Mucosa of stomach (tissue), 1 donor: ENCODE data around the gene VCX3B.
"Not testable (repeated sequence)": the region's sequence is repeated elsewhere in the genome, so short reads cannot be mapped to it uniquely, and the experiment has no call there.

ENCODE experiments used
- H3K27me3 ChIP-seq: one replicate; pipeline ENCODE4 v1.7.0; 2013; ENCODE audit warnings: mild to moderate bottlenecking, low read length; ENCODE audit not compliant: control insufficient read depth, insufficient read depth
- H3K36me3 ChIP-seq: one replicate; pipeline ENCODE4 v1.7.0; 2013; ENCODE audit warnings: low read length; ENCODE audit not compliant: control insufficient read depth, insufficient read depth
- H3K4me1 ChIP-seq: one replicate; pipeline ENCODE4 v1.7.0; 2013; ENCODE audit warnings: mild to moderate bottlenecking, low read length; ENCODE audit not compliant: control insufficient read depth, insufficient read depth
- H3K4me3 ChIP-seq: one replicate; pipeline ENCODE4 v1.7.0; 2013; ENCODE audit warnings: low read length
- H3K9ac ChIP-seq: one replicate; pipeline ENCODE4 v1.7.0; 2013; ENCODE audit warnings: mild to moderate bottlenecking, low read length, moderate library complexity
- H3K9me3 ChIP-seq: one replicate; pipeline ENCODE4 v1.7.0; 2013; ENCODE audit warnings: mild to moderate bottlenecking, low read length, moderate library complexity; ENCODE audit not compliant: control insufficient read depth
- donor health status: Pancreatic carcinoma.

Gene VCX3B

DNA sequence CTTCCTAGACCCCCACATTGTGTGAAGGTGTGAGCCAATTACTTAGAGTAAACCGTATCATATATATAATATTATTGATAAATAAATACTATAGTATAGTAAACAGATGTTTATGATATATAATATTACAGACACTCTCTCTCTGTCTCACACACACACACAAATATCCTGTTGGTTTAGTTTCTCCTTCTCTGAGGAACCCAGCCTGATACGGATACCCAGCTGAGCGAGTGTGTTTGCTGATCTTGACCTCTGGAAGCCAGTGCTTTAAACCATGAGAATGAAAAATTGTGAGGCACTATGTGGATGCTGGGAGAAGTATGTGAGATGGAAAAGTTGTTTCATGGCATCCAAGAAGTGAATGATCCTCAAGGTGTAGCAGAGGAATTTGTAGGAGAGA lies at the start of gene VCX3B:
VCX3B (plus strand) TSS at position 301 of the 400 bp plus-strand sequence. CDS start 621 bp downstream, outside the sequence.
- not testable (repeated sequence) for H3K9ac ChIP-seq, H3K4me1 ChIP-seq, H3K4me3 ChIP-seq, H3K36me3 ChIP-seq, H3K9me3 ChIP-seq, H3K27me3 ChIP-seq

DNA sequence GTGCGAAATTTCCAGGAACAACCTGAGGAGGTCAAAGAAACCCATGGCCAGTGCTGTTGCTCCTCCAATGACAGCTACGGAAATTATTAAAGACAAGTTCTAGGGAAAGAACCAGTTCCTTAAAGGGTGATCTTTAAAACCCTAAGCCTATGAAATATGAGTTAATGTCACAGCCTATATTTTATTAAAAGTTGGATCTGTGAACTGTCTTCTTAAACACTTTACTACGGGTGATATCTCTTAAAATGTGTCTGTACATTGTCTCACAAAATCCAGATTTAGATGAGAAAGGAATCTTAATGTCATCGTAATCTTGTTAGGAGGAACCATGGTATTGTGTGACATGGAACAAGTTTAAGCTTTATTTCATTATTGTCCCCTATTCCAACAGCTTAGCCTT lies 46.3 kb upstream of the VCX3B start:
- no peak overlapping the region for H3K9ac ChIP-seq
- no peaks in the 10 kb centered on the region for H3K9me3 ChIP-seq
- H3K36me3 ChIP-seq: no peaks in the 10 kb centered on the region
- H3K27me3 ChIP-seq: no peaks in the 10 kb centered on the region
- no peak overlapping the region for H3K4me3 ChIP-seq
- H3K4me1 ChIP-seq: no peaks in the 10 kb centered on the region

DNA sequence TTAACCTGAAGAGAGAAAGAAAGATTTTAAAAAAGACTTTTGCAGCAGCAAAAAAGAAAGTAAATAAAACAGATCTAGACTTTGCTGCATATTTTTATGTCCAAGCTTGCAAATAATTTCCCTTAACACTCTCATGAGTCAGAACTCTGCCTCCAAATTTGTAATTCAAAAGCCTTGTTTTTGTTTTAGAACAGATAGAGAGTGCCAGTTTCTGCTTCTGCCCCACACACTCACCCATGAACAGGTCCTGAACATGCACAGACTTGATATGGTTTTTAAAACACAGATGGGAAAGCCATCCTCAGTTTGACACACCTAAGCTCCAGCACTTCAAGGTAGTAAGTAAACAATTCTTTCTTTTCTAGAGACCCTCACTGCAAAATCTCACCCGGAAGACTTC lies 39.7 kb upstream of the VCX3B start:
- Histone ChIP-seq H3K36me3 (no peaks in the 10 kb centered on the region), H3K4me1 (peaks cover 3% of the 10 kb centered on the region), H3K9me3 (no peaks in the 10 kb centered on the region), H3K9ac (no peak overlapping the region), H3K27me3 (no peaks in the 10 kb centered on the region), H3K4me3 (no peak overlapping the region)

DNA sequence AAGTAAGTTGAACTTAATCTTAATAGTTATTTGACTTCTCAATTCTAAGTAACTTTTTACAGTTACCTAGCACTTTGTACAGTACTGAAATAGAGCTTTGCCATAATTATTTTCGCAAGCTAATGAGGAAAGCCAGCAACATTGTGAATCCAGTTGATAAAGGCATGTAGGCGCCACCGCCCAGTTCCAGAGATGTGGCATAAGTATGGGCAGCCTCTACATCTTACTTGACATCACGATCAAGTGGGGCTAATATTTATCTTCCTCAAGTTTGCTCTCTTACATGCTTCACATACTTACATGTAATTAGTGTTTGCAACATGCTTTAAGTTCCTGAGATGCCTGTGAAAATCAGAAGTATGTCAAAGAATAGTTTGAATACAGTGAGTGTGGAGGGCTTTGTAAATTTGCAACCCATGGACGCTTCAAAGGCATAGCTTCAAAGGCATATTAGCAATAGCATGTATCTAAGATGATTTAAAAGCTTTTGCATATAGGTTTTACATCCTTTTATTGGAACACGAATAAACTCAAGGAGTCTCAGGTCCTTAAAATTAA lies 34.9 kb upstream of the VCX3B start:
- no peak overlapping the region for H3K9ac ChIP-seq
- no peak overlapping the region for H3K4me3 ChIP-seq
- H3K4me1 ChIP-seq: peaks cover 3% of the 10 kb centered on the region
- H3K27me3 ChIP-seq: no peaks in the 10 kb centered on the region
- H3K36me3 ChIP-seq: no peaks in the 10 kb centered on the region
- no peaks in the 10 kb centered on the region for H3K9me3 ChIP-seq

DNA sequence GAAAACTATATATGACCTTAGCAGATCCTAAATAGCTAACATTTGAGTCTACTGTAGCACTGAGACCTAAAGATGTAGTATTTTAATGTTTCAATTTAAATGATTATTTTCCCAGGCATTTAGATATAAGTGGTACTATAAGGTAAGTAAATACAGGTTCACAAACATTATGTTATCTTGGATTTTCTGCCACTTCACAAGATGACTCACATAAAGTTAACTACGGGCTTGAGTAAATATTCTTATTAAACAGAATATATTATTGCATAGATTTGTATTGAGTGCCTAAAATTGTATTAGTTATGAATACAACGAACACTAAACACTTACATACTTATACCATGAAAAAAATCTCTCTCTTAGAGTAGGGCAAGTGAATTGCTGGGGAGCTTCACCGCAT lies 34.2 kb upstream of the VCX3B start:
- Histone ChIP-seq H3K4me3 (no peak overlapping the region), H3K36me3 (no peaks in the 10 kb centered on the region), H3K9me3 (no peaks in the 10 kb centered on the region), H3K27me3 (no peaks in the 10 kb centered on the region), H3K4me1 (peaks cover 3% of the 10 kb centered on the region), H3K9ac (no peak overlapping the region)

DNA sequence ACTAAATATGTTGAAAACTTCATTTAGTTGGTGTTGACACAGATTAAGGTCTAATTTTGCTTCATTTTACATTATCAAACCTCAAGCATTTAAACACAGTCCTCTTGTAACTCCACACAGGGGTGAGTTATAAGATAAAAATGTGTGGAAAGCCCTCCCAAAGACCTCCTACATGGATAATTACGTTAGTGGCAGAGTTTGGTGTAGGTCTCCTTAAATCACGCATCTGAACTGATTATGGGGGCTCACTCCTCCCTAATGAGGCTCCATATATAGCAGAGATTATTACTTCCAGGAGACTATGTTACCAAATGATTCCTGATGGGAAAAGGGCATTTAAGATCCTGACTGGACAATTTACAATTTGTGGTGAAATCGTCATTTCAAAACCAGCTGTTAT lies 32.2 kb upstream of the VCX3B start:
- peaks cover 3% of the 10 kb centered on the region for H3K4me1 ChIP-seq
- no peaks in the 10 kb centered on the region for H3K36me3 ChIP-seq
- no peaks in the 10 kb centered on the region for H3K9me3 ChIP-seq
- H3K9ac ChIP-seq: no peak overlapping the region
- H3K27me3 ChIP-seq: no peaks in the 10 kb centered on the region
- no peak overlapping the region for H3K4me3 ChIP-seq

DNA sequence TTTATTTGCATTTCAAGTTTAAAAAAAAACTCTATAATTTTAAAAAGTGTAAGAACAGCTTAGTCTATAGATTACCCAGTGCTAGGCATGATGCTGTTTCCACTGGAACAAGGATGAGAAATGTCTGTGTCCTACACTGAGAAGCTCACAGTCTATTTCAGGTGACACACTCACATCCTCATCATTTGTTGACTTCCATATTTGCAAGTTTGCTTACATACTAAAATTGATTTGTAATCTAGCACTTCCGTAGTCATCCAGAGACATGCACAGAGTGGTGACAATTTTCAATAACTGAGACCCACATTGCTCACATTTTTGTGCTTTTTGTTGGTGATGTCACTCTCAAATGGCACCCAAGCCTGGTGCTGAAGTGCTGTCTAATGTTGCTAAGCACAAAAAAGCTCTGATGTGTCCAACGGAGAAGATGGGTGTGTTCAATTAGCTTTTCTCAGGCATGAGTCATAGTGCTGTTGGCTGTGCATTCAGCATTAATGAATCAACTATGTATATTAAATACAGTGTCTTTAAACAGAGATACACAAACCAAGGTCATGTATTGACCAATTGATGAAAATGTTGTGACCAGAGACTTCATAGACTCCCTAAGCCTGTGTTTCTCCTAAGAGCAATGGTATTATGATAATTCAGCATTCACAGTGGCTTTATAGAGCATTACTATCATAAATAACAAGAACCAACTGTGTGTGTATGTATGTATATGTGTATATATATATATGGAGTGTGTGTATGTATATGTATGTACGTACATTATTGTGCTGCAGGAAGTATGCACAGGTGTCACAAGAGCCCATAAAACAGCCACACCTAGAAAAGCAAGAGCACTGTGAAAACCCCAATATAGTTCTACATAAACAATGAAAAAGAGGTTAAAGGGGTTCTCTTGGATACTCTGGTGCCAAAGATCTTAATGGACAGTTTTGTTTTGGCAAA lies 31.2 kb upstream of the VCX3B start:
- Histone ChIP-seq H3K27me3 (no peaks in the 10 kb centered on the region), H3K9me3 (no peaks in the 10 kb centered on the region), H3K9ac (no peak overlapping the region), H3K4me1 (peaks cover 3% of the 10 kb centered on the region), H3K36me3 (no peaks in the 10 kb centered on the region), H3K4me3 (no peak overlapping the region)

DNA sequence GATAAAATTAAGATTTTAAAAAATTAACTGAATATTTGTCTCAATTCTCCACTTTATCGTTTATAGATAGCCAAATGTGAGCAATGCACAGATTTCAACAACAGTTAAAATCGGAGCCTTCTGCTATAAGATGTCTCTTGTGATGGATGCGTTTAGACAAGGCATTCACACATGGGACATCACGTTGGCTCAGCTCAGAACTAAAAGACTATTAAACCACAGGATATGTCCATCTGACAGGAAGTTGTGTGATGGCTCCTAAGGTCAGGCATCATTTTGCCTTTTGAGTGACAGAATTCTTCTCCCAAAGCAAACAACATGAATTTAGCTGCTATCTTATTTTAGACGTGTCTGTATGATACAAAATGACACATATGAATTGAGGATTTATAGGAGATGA lies 17.3 kb upstream of the VCX3B start:
- Histone ChIP-seq H3K27me3 (no peaks in the 10 kb centered on the region), H3K9ac (no peak overlapping the region), H3K4me1 (no peaks in the 10 kb centered on the region), H3K9me3 (no peaks in the 10 kb centered on the region), H3K4me3 (no peak overlapping the region), H3K36me3 (no peaks in the 10 kb centered on the region)

DNA sequence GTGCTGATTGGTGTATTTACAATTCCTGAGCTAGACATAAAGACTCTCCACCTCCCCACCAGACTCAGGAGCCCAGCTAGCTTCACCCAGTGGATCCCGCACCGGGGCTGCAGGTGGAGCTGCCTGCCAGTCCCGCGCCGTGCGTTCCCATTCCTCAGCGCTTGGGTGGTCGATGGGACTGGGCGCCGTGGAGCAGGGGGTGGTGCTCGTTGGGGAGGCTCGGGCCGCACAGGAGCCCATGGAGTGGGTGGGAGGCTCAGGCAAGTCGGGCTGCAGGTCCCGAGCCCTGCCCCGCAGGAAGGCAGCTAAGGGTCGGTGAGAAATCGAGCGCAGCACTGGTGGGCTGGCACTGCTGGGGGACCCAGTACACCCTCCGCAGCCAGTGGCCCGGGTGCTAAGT lies 12.3 kb upstream of the VCX3B start:
- not testable (repeated sequence) for H3K9ac ChIP-seq, H3K4me3 ChIP-seq, H3K36me3 ChIP-seq, H3K27me3 ChIP-seq, H3K9me3 ChIP-seq, H3K4me1 ChIP-seq

DNA sequence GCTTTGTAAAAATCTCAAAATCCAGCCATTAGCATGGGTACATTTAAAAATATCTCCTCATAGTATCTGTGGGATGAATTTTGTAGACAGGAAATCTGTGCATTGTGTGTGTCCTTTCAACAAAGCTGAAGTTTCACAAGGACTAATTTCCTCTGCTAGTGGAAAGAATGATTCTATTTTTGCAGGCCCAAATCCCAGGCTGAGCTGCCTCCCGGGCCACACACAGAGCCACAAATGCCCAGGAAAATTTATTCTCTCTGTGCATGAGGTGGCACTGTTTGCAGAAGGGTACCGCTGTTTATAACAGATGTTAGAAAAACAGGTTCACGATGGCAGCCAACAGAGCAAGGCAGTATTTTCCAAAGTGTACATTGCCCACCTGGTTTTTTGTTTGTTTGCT lies 11.0 kb upstream of the VCX3B start:
- no peaks in the 10 kb centered on the region for H3K4me1 ChIP-seq
- H3K36me3 ChIP-seq: no peaks in the 10 kb centered on the region
- H3K4me3 ChIP-seq: no peak overlapping the region
- H3K9me3 ChIP-seq: no peaks in the 10 kb centered on the region
- no peaks in the 10 kb centered on the region for H3K27me3 ChIP-seq
- H3K9ac ChIP-seq: no peak overlapping the region

DNA sequence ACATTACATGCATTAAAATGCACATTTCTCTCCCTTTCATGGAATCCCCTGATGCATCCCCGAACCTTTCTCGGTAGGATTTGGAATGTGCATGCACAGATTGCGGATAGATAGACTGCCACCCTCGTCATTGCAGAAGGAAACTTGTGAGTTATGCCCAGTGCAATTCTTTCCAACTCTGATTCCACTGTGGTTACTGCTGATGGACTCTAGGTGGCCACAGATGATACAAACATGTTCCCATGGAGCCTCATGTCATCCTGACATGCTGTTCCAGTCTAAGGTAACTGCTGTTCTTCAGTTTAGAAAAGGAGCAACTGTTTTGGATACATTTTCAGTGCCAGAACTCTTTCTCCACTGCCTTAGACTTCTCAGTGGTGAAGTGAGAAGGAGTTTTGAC lies 9.1 kb upstream of the VCX3B start:
- Histone ChIP-seq H3K36me3 (no peaks in the 10 kb centered on the region), H3K27me3 (no peaks in the 10 kb centered on the region), H3K4me3 (no peak overlapping the region), H3K9ac (no peak overlapping the region), H3K4me1 (no peaks in the 10 kb centered on the region), H3K9me3 (no peaks in the 10 kb centered on the region)

DNA sequence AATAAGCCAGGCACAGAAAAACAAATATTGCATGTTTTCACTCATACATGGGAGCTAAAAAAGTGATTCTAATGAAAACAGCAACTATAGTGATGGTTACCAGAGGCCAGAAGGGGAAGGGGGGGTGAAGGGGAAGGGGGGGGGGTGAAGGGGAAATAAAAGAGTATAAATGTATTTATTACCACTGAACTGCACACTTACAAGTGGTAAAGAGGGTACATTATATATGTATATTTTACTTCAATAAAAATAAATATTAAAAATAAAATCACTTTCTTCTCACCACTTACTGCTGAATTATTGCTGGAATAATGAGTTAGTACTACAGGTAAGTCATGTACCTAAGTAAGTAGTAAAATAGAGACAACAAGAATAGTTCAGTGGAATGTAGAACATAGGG lies 2.1 kb upstream of the VCX3B start:
- no peaks in the 10 kb centered on the region for H3K9me3 ChIP-seq
- H3K27me3 ChIP-seq: no peaks in the 10 kb centered on the region
- no peak overlapping the region for H3K9ac ChIP-seq
- H3K4me1 ChIP-seq: no peaks in the 10 kb centered on the region
- H3K4me3 ChIP-seq: no peak overlapping the region
- H3K36me3 ChIP-seq: no peaks in the 10 kb centered on the region
